Liver (tissue), 3 donors: ENCODE results near the gene EPN3.

ENCODE experiments used
- HNF4G ChIP-seq: IDR thresholded peaks from 2 replicates; pipeline ENCODE4 v1.6.1; 2016; ENCODE audit warnings: antibody characterized with exemption
- RAD21 ChIP-seq, 2 donors: IDR thresholded peaks; 2 replicates each; pipeline ENCODE4 v1.6.1; 2016; ENCODE audit warnings: antibody characterized with exemption in 2 of 2, mild to moderate bottlenecking in 2 of 2
- YY1 ChIP-seq: IDR thresholded peaks from 2 replicates; pipeline ENCODE4 v1.6.1; 2016; ENCODE audit warnings: antibody characterized with exemption, mild to moderate bottlenecking
- TF ChIP-seq, protein P1 (sequence below): fragments of 150-350 bp; IDR thresholded peaks from 2 replicates; pipeline ENCODE4 v1.5.1; 2017; ENCODE audit warnings: improper control_type of control experiment, low read depth, low read length; ENCODE audit not compliant: missing input control
- donor health status: healthy.
- donor health status: healthy.

- TF ChIP-seq, protein P1, sequence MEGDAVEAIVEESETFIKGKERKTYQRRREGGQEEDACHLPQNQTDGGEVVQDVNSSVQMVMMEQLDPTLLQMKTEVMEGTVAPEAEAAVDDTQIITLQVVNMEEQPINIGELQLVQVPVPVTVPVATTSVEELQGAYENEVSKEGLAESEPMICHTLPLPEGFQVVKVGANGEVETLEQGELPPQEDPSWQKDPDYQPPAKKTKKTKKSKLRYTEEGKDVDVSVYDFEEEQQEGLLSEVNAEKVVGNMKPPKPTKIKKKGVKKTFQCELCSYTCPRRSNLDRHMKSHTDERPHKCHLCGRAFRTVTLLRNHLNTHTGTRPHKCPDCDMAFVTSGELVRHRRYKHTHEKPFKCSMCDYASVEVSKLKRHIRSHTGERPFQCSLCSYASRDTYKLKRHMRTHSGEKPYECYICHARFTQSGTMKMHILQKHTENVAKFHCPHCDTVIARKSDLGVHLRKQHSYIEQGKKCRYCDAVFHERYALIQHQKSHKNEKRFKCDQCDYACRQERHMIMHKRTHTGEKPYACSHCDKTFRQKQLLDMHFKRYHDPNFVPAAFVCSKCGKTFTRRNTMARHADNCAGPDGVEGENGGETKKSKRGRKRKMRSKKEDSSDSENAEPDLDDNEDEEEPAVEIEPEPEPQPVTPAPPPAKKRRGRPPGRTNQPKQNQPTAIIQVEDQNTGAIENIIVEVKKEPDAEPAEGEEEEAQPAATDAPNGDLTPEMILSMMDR, result no peak
- TF ChIP-seq HNF4G (no peak), YY1 (no peak), RAD21 (IDR thresholded peaks at IDR 0.05) (no peak)
These were observed 56.0 kb downstream of the EPN3 start for GRCh38 chr17:50588391-50589049.
